Upper lobe of left lung (tissue), 4 donors: Measurements from ENCODE around the gene ZSCAN31.

Experiments used
- POLR2A ChIP-seq, 4 donors: fragments of 450-650 bp; IDR thresholded peaks; one replicate each; pipeline ENCODE4 v1.5.1; 2016 to 2017; ENCODE audit warnings: antibody characterized with exemption in 4 of 4, mild to moderate bottlenecking in 2 of 4
- POLR2AphosphoS5 ChIP-seq, 2 donors: sonication (generic); formaldehyde crosslinking; IDR thresholded peaks; one replicate each; pipeline ENCODE4 v1.5.1; 2017; ENCODE audit warnings: antibody characterized with exemption in 2 of 2
- TF ChIP-seq, protein P1 (sequence below), 6 experiments: fragments of 450-650 bp in 4 of 6; fragments of 200-600 bp in 2 of 6; sonication (generic) in 2 of 6; IDR thresholded peaks; one replicate each; pipeline ENCODE4 v1.5.1; 2016 to 2019; ENCODE audit warnings: antibody characterized with exemption in 6 of 6

GRCh38 chr6:28336284-28337120, 554 bp upstream of the ZSCAN31 start:
- TF ChIP-seq POLR2A (IDR thresholded peaks at IDR 0.05) (no peak), POLR2AphosphoS5 (IDR thresholded peaks at IDR 0.05) (no peak)
- TF ChIP-seq, protein P1, sequence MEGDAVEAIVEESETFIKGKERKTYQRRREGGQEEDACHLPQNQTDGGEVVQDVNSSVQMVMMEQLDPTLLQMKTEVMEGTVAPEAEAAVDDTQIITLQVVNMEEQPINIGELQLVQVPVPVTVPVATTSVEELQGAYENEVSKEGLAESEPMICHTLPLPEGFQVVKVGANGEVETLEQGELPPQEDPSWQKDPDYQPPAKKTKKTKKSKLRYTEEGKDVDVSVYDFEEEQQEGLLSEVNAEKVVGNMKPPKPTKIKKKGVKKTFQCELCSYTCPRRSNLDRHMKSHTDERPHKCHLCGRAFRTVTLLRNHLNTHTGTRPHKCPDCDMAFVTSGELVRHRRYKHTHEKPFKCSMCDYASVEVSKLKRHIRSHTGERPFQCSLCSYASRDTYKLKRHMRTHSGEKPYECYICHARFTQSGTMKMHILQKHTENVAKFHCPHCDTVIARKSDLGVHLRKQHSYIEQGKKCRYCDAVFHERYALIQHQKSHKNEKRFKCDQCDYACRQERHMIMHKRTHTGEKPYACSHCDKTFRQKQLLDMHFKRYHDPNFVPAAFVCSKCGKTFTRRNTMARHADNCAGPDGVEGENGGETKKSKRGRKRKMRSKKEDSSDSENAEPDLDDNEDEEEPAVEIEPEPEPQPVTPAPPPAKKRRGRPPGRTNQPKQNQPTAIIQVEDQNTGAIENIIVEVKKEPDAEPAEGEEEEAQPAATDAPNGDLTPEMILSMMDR (IDR thresholded peaks at IDR 0.05) = no peak
